HG02852 (cell line): Measurements from ENCODE around the gene TPSD1.
"Not testable (repeated sequence)": the region's sequence is repeated elsewhere in the genome, so short reads cannot be mapped to it uniquely, and the experiment has no call there.

ENCODE experiments used
- ATAC-seq: cut with Tn5 transposase; IDR thresholded peaks from one replicate; pipeline ENCODE4 v1.9.1; 2021; ENCODE audit warnings: mild to moderate bottlenecking, moderate library complexity; ENCODE audit not compliant: unreplicated experiment

TPSD1 gene

GRCh38 chr16:1255276-1256122 is at the start of gene TPSD1:
Gene TPSD1 (plus strand): TSS chr16:1256069. CDS start chr16:1256281, 212 bp downstream.
- not testable (repeated sequence) for ATAC-seq

GRCh38 chr16:1206326-1206725 is 49.5 kb upstream of the TPSD1 start:
- no peak for ATAC-seq

GRCh38 chr16:1206786-1207185 is 49.1 kb upstream of the TPSD1 start:
- ATAC-seq, result no peak

GRCh38 chr16:1208239-1208830 is 47.5 kb upstream of the TPSD1 start:
- ATAC-seq, result no peak

- ATAC-seq, result no peak
Observed at GRCh38 chr16:1209081-1209480, 46.8 kb upstream of the TPSD1 start.

GRCh38 chr16:1210461-1210860 is 45.4 kb upstream of the TPSD1 start:
- no peak for ATAC-seq

- ATAC-seq, result no peak
Observed at GRCh38 chr16:1211451-1212268, 44.2 kb upstream of the TPSD1 start.

GRCh38 chr16:1212616-1213194 is 43.2 kb upstream of the TPSD1 start:
- ATAC-seq, result no peak

- ATAC-seq, result no peak
Observed at GRCh38 chr16:1213231-1213630, 42.6 kb upstream of the TPSD1 start.

GRCh38 chr16:1213796-1214372 is 42.0 kb upstream of the TPSD1 start:
- ATAC-seq, result no peak

- no peak for ATAC-seq
Observed at GRCh38 chr16:1214719-1215118, 41.1 kb upstream of the TPSD1 start.

- ATAC-seq, result no peak
Observed at GRCh38 chr16:1215574-1216295, 40.1 kb upstream of the TPSD1 start.

GRCh38 chr16:1216296-1216619 is 39.6 kb upstream of the TPSD1 start:
- no peak for ATAC-seq

GRCh38 chr16:1216681-1217400 is 39.0 kb upstream of the TPSD1 start:
- no peak for ATAC-seq

GRCh38 chr16:1217526-1217925 is 38.3 kb upstream of the TPSD1 start:
- ATAC-seq, result no peak

- ATAC-seq, result no peak
Observed at GRCh38 chr16:1218061-1218929, 37.6 kb upstream of the TPSD1 start.

- ATAC-seq, result no peak
Observed at GRCh38 chr16:1218930-1219611, 36.8 kb upstream of the TPSD1 start.

GRCh38 chr16:1220098-1220728 is 35.7 kb upstream of the TPSD1 start:
- ATAC-seq, result no peak
